ENCODE results near the gene MAPT. TPM values are rescaled to one million over a fixed set of nuclear protein-coding genes. Genes with fewer than 3 reads are reported as not detected.
A peak's percentile ranks its signal among the peaks of the same experiment; 100 is the strongest.

MAPT gene
- total RNA-seq, 3 donors from 2014 or later (not counting 1 experiment from before 2014, with no cell fraction given) = 0.14 to 1.3 (median 0.58) TPM

DNA sequence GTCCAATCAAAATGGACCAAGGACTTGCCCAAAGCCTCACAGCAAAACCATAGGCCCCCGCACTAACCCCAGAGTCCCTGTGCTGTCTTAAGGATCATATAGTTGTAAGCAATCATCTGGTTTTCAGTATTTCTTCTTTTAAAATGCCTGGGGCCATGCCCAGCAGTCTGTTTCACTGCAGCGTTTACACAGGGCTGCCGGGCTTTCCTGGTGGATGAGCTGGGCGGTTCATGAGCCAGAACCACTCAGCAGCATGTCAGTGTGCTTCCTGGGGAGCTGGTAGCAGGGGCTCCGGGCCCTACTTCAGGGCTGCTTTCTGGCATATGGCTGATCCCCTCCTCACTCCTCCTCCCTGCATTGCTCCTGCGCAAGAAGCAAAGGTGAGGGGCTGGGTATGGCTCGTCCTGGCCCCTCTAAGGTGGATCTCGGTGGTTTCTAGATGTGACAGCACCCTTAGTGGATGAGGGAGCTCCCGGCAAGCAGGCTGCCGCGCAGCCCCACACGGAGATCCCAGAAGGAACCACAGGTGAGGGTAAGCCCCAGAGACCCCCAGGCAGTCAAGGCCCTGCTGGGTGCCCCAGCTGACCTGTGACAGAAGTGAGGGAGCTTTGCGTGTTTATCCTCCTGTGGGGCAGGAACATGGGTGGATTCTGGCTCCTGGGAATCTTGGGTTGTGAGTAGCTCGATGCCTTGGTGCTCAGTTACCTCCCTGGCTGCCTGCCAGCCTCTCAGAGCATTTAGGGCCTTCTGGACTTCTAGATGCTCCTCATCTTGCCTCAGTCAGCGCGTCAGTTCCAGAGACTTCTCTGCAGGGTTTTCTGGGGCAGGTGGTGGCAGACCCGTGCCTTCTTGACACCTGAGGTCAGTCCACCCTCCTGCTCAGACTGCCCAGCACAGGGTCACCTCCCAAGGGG, 79.8 kb downstream of the MAPT start:
- H3K9me3 Mint-ChIP-seq = peaks cover 3 to 4% of the 10 kb centered on the region in 2 donors
- H3K27me3 Mint-ChIP-seq (ENCODE audit: low read depth in 2 of 2) = peaks cover 0 to 13% of the 10 kb centered on the region in 2 donors
- intact Hi-C loops (cut with micrococcal nuclease) = no loop called here
- no peak overlapping the region for H3K4me3 Mint-ChIP-seq
- TF ChIP-seq, protein P1, sequence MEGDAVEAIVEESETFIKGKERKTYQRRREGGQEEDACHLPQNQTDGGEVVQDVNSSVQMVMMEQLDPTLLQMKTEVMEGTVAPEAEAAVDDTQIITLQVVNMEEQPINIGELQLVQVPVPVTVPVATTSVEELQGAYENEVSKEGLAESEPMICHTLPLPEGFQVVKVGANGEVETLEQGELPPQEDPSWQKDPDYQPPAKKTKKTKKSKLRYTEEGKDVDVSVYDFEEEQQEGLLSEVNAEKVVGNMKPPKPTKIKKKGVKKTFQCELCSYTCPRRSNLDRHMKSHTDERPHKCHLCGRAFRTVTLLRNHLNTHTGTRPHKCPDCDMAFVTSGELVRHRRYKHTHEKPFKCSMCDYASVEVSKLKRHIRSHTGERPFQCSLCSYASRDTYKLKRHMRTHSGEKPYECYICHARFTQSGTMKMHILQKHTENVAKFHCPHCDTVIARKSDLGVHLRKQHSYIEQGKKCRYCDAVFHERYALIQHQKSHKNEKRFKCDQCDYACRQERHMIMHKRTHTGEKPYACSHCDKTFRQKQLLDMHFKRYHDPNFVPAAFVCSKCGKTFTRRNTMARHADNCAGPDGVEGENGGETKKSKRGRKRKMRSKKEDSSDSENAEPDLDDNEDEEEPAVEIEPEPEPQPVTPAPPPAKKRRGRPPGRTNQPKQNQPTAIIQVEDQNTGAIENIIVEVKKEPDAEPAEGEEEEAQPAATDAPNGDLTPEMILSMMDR (IDR thresholded peaks at IDR 0.05) = no peak
- H3K4me1 Mint-ChIP-seq = no peaks in the 10 kb centered on the region
- DNase-seq (no peak), ATAC-seq (no peak)
- Histone ChIP-seq H3K4me1 (ENCODE audit: control insufficient read depth, insufficient read depth, low read length) (peaks cover 4% of the 10 kb centered on the region), H3K9me3 (ENCODE audit: control insufficient read depth, insufficient read depth, low read length) (no peaks in the 10 kb centered on the region), H3K27me3 (ENCODE audit: control insufficient read depth, insufficient read depth, low read length) (no peaks in the 10 kb centered on the region), H3K36me3 (ENCODE audit: control insufficient read depth, insufficient read depth, low read length) (no peaks in the 10 kb centered on the region), H3K27ac (ENCODE audit: low read length) (no peak overlapping the region), H3K4me3 (ENCODE audit: low read length) (no peak overlapping the region)
- no peaks in the 10 kb centered on the region for H3K36me3 Mint-ChIP-seq
- 87% methylated on average over 17 of the region's 17 CpGs for WGBS (ENCODE audit: insufficient coverage)
- H3K27ac Mint-ChIP-seq = no peak overlapping the region

DNA sequence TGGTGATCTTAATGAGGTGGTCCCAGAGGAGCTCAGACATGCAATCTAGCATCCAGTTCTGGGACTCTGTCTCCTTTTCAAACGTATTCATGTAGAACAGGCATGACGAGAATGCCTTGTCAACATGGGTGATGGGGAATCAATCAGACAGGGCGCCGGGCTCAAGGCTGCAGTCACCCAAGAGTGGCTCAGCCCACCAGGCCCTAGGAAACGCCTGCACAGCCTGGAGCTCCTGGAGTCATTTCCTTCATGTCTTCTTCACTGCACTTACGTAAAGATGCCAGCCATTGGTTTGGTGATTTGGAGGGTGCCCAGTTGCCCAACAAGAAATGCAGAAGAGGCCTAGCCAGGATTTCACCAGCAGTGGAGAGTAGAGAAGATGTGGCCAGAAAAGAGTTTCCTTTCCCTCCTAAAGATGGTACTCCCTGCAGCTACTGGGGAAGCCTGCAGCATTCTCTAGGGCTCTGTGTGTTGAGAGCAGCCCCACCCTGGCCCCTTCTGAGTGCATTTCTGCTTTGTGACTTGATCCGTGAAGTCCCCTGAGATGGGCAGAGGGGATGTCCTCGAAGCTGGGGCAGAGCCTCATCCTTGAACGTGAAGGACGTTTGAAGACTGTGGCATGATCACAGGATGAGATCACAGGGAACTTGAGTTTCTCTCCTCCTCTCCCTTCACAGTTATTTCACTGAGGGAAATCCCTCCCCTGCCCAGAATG, 80.7 kb downstream of the MAPT start:
- ATAC-seq = no peak

DNA sequence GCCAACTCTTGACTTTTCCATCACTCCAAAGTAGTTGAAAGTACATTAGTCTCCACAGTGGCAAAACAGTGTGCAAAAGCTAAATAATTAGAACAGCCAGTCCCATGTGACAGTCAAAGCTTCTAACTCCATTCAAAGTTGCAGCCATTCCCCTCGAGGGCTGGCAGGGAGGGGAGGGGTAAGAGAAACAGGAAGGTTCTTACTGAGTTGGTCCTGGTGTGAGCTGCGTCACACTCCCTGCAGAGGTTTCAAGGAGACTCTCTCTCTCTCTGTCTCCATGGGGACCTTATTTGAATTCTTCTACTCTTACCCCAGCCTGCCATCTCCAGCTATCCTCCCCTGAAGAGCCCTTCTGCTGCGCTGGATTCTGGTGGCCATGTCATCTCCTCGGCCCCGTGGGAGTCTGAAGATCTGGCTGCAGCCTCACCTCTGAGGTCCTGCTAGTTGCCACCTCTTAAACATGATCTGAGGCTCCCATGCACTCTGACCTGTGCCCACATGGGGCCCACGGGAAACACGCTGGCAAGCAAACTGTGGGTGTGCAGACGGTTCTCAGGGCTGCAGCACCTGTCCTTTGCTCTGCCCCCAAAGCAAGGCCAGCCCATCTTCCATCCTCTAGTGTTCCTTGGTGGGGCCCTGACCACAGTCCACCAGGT, 81.4 kb downstream of the MAPT start:
- TF ChIP-seq, protein P1 (IDR thresholded peaks at IDR 0.05) = no peak
- H3K36me3 ChIP-seq (ENCODE audit: control insufficient read depth, insufficient read depth, low read length) = no peaks in the 10 kb centered on the region
- ATAC-seq = no peak
- no peaks in the 10 kb centered on the region for H3K9me3 ChIP-seq (ENCODE audit: control insufficient read depth, insufficient read depth, low read length)
- no peak for DNase-seq
- H3K27me3 ChIP-seq (ENCODE audit: control insufficient read depth, insufficient read depth, low read length) = no peaks in the 10 kb centered on the region
- peaks cover 4% of the 10 kb centered on the region for H3K4me1 ChIP-seq (ENCODE audit: control insufficient read depth, insufficient read depth, low read length)
- no peak overlapping the region for H3K4me3 ChIP-seq (ENCODE audit: low read length)
- intact Hi-C loops (cut with micrococcal nuclease) = no loop called here
- H3K9me3 Mint-ChIP-seq = no peaks in the 10 kb centered on the region
- WGBS (ENCODE audit: insufficient coverage) = 74% methylated on average over 8 of the region's 8 CpGs
- H3K36me3 Mint-ChIP-seq = no peaks in the 10 kb centered on the region
- H3K27ac ChIP-seq (ENCODE audit: low read length) = peak overlapping the region; percentile 15
- H3K4me3 Mint-ChIP-seq = no peak overlapping the region
- H3K27me3 Mint-ChIP-seq (ENCODE audit: low read depth in 2 of 2) = peaks cover 0 to 5% of the 10 kb centered on the region in 2 donors
- no peak overlapping the region for H3K27ac Mint-ChIP-seq
- H3K4me1 Mint-ChIP-seq = no peaks in the 10 kb centered on the region

More for the DNA sequence above, 80.7 kb downstream of the MAPT start:
- Histone ChIP-seq H3K4me3 (ENCODE audit: low read length) (no peak overlapping the region), H3K9me3 (ENCODE audit: control insufficient read depth, insufficient read depth, low read length) (no peaks in the 10 kb centered on the region), H3K4me1 (ENCODE audit: control insufficient read depth, insufficient read depth, low read length) (peaks cover 4% of the 10 kb centered on the region), H3K27ac (ENCODE audit: low read length) (peak overlapping the region; percentile 15), H3K36me3 (ENCODE audit: control insufficient read depth, insufficient read depth, low read length) (no peaks in the 10 kb centered on the region), H3K27me3 (ENCODE audit: control insufficient read depth, insufficient read depth, low read length) (no peaks in the 10 kb centered on the region)
- H3K36me3 Mint-ChIP-seq = no peaks in the 10 kb centered on the region
- no peak for DNase-seq
- no peak overlapping the region for H3K27ac Mint-ChIP-seq
- no peak overlapping the region for H3K4me3 Mint-ChIP-seq
- TF ChIP-seq, protein P1 (IDR thresholded peaks at IDR 0.05) = no peak
- H3K4me1 Mint-ChIP-seq = no peaks in the 10 kb centered on the region
- H3K9me3 Mint-ChIP-seq = no peaks in the 10 kb centered on the region
- intact Hi-C loops (cut with micrococcal nuclease) = no loop called here
- 73% methylated on average over 10 of the region's 10 CpGs for WGBS (ENCODE audit: insufficient coverage)
- peaks cover 0 to 7% of the 10 kb centered on the region in 2 donors for H3K27me3 Mint-ChIP-seq (ENCODE audit: low read depth in 2 of 2)

Measured in natural killer cell (primary cell).